A673 (cell line): ENCODE data around the gene OSM. TPM values are rescaled to one million over a fixed set of nuclear protein-coding genes. Genes with fewer than 3 reads are reported as not detected.

ENCODE experiments used
- BruUV-seq: library from RNA; stranded (reverse); fragments of 400-500 nt; replicated peaks from 2 replicates; lab custom pipeline; 2021; lab: Mats Ljungman, UMichigan
- CTCF ChIA-PET: fragments of 300-600 bp; sonication (Branson Sonifier 250); formaldehyde crosslinking; loops from one replicate; lab custom pipeline; 2022; ENCODE audit warnings: antibody characterized with exemption; lab: Charles Lee
- POLR2A ChIA-PET: fragments of 300-600 bp; sonication (Branson Sonifier 250); formaldehyde crosslinking; loops from one replicate; lab custom pipeline; 2022; ENCODE audit warnings: antibody characterized with exemption; ENCODE audit not compliant: low non-redundant PET; lab: Charles Lee
- DNase-seq: peaks from one replicate; pipeline ENCODE4 v3.0.0-alpha.2; 2015; ENCODE audit warnings: low spot score
- H3K27ac ChIP-seq: fragments of 200-600 bp; sonication (generic); 2 replicates; pipeline ENCODE4 v1.5.1; 2016; ENCODE audit warnings: mixed run types, low read depth, mild to moderate bottlenecking, mixed read lengths, antibody characterized with exemption, low read length; ENCODE audit not compliant: poor library complexity, severe bottlenecking
- H3K27me3 ChIP-seq: fragments of 200-600 bp; sonication (generic); replicated peaks from 2 replicates; pipeline ENCODE4 v1.6.1; 2017; ENCODE audit warnings: mixed run types, low read depth, mild to moderate bottlenecking, mixed read lengths, antibody characterized with exemption, low read length; ENCODE audit not compliant: insufficient read depth, poor library complexity
- H3K36me3 ChIP-seq: fragments of 200-600 bp; sonication (generic); 2 replicates; pipeline ENCODE4 v1.6.1; 2016; ENCODE audit warnings: mixed run types, mild to moderate bottlenecking, mixed read lengths, antibody characterized with exemption, low read length; ENCODE audit not compliant: insufficient read depth, poor library complexity, severe bottlenecking
- H3K4me1 ChIP-seq: fragments of 200-600 bp; sonication (generic); 2 replicates; pipeline ENCODE4 v1.6.1; 2017; ENCODE audit warnings: mixed run types, mild to moderate bottlenecking, mixed read lengths, antibody characterized with exemption, low read length; ENCODE audit not compliant: insufficient read depth, poor library complexity, severe bottlenecking
- H3K4me3 ChIP-seq: fragments of 200-600 bp; sonication (generic); 2 replicates; pipeline ENCODE4 v1.5.1; 2016; ENCODE audit warnings: low read depth, mixed run types, mild to moderate bottlenecking, mixed read lengths, low read length; ENCODE audit not compliant: poor library complexity, severe bottlenecking
- H3K9me3 ChIP-seq: fragments of 200-600 bp; sonication (generic); 2 replicates; pipeline ENCODE4 v1.6.1; 2016; ENCODE audit warnings: mixed run types, low read depth, mild to moderate bottlenecking, mixed read lengths, antibody characterized with exemption, low read length; ENCODE audit not compliant: poor library complexity, severe bottlenecking
- EZH2 ChIP-seq: fragments of 200-600 bp; sonication (generic); IDR thresholded peaks from 2 replicates; pipeline ENCODE4 v1.6.1; 2017; ENCODE audit warnings: borderline replicate concordance, low read depth, mild to moderate bottlenecking, mixed read lengths, antibody characterized with exemption, low read length; ENCODE audit not compliant: poor library complexity, severe bottlenecking
- intact Hi-C: fragments of 100-400 bp; cut with micrococcal nuclease; formaldehyde crosslinking; loops from one replicate; pipeline ENCODE4 v1.10.0; 2022; ENCODE audit not compliant: unreplicated experiment
- total RNA-seq: library from RNA; stranded (reverse); gene quantifications from 2 replicates; pipeline ENCODE4 v1.2.3, GENCODE V29; 2021
- TF ChIP-seq, protein P1 (sequence below): fragments of 300-800, 200-600 bp; sonication (generic); conservative IDR thresholded peaks from 2 replicates; pipeline ENCODE4 v1.5.1; 2017; ENCODE audit warnings: low read depth, mild to moderate bottlenecking, antibody characterized with exemption, low read length, moderate library complexity, mixed read lengths

Gene OSM
- total RNA-seq, 1 experiment from 2014 or later = not detected

DNA sequence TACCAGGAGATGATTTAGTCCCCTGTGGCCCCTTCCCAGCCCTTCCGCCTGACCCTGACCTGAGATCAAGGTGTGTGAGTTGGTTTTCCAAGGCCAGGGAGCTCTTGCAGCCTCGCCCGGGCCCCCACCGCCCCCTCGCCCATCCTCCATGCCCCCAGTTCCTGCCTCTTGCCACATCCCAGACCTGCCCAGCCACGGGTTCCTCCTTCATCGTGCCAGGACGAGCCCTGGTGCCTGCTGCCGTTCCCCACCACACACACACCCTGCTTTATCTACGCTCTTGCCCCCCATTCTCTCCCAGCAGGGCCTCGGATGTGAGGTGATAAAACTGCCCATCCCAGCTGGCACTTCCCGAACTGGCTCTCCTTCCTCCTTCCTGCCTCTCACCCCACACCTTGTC, 18.7 kb downstream of the OSM start:
- ChIA-PET POLR2A (no interaction called here), CTCF (no interaction called here)
- BruUV-seq = no TSS peak

DNA sequence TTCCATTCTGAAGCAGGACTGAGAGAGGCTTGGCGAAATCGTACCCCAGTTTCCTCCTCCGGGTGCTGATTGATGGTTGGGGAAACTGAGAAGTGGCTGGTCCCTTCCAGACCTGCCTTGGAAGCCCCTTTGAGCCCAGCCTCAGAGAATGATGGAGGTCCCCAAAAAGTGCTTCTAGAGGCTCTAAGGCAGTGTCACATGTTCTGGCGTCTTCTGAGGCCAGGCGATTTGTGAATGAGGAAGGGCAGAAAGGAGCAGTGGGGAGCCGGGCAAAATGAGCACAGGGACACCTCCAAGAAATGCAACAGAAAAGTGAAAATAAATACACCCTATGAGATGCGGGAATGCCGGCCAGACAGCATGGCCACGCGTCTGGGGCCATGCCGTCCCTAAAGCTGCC, 19.1 kb downstream of the OSM start:
- no peak overlapping the region for H3K27ac ChIP-seq
- ChIA-PET POLR2A (no interaction called here), CTCF (no interaction called here)
- H3K9me3 ChIP-seq = no peaks in the 10 kb centered on the region
- BruUV-seq = no TSS peak
- no peaks in the 10 kb centered on the region for H3K36me3 ChIP-seq
- intact Hi-C loops = no loop called here
- H3K4me1 ChIP-seq = peaks cover 14% of the 10 kb centered on the region
- H3K27me3 ChIP-seq = peaks cover 2% of the 10 kb centered on the region
- no peak overlapping the region for H3K4me3 ChIP-seq
- TF ChIP-seq, protein P1, sequence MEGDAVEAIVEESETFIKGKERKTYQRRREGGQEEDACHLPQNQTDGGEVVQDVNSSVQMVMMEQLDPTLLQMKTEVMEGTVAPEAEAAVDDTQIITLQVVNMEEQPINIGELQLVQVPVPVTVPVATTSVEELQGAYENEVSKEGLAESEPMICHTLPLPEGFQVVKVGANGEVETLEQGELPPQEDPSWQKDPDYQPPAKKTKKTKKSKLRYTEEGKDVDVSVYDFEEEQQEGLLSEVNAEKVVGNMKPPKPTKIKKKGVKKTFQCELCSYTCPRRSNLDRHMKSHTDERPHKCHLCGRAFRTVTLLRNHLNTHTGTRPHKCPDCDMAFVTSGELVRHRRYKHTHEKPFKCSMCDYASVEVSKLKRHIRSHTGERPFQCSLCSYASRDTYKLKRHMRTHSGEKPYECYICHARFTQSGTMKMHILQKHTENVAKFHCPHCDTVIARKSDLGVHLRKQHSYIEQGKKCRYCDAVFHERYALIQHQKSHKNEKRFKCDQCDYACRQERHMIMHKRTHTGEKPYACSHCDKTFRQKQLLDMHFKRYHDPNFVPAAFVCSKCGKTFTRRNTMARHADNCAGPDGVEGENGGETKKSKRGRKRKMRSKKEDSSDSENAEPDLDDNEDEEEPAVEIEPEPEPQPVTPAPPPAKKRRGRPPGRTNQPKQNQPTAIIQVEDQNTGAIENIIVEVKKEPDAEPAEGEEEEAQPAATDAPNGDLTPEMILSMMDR = no peak
- TF ChIP-seq EZH2 = no peak
- no peak for DNase-seq

More for the DNA sequence above, 18.7 kb downstream of the OSM start:
- H3K4me3 ChIP-seq = no peak overlapping the region
- no peak for TF ChIP-seq EZH2
- TF ChIP-seq, protein P1 = no peak
- H3K27ac ChIP-seq = no peak overlapping the region
- intact Hi-C loops = no loop called here
- no peaks in the 10 kb centered on the region for H3K9me3 ChIP-seq
- no peaks in the 10 kb centered on the region for H3K36me3 ChIP-seq
- peaks cover 14% of the 10 kb centered on the region for H3K4me1 ChIP-seq
- H3K27me3 ChIP-seq = peaks cover 2% of the 10 kb centered on the region
- no peak for DNase-seq

DNA sequence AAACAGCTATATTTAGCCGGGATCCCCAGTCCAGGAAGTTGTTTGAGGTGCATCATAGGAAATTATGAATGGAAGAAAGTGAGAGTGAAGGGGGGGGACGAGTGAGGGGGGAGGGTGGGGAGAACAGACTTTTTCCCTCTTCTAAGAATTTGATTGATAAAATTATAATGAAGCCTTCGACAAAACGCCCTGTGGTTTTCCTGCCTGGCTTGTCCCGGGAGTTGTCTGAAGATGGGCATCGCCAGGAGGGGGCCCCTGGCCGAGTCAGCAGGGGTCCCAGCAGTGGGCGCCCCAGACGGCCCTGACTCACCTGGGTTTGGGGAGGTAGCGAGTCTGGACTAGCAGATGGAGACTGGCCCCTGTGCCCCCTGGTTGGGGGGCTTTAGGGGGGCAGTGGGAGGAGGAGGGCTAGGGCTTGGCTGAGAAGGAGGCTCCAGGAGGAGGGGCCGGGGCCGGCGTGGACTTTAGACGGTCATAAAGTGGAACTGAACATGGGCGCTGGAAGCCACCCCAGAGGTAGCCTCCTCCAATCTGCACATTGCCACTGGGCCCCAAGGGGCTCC, 19.8 kb downstream of the OSM start:
- intact Hi-C loops = no loop called here
- DNase-seq = no peak
- ChIA-PET CTCF (no interaction called here), POLR2A (no interaction called here)
- Histone ChIP-seq H3K36me3 (no peaks in the 10 kb centered on the region), H3K27ac (no peak overlapping the region), H3K4me1 (peaks cover 14% of the 10 kb centered on the region), H3K9me3 (no peaks in the 10 kb centered on the region), H3K27me3 (peaks cover 2% of the 10 kb centered on the region), H3K4me3 (peak overlapping the region; percentile 47)
- BruUV-seq = no TSS peak
- TF ChIP-seq EZH2 = no peak
- TF ChIP-seq, protein P1 = no peak; the same call in 1 of the 2 replicates
